Measurements from ENCODE around the gene ITPRID2. TPM values are rescaled to one million over a fixed set of nuclear protein-coding genes. Genes with fewer than 3 reads are reported as not detected.

The ITPRID2 gene
- total and polyA plus RNA-seq, 2 of the 8 experiments (the other 6 are each of a cell fraction or from before 2014, with no cell fraction given), result 1.9 to 12.6 TPM

GRCh38 chr2:181957668-181958067 is 66.1 kb downstream of the ITPRID2 start (continued):
- TF ChIP-seq CHD7 (IDR thresholded peaks at IDR 0.05; ENCODE audit: insufficient replicate concordance, low read length), result no peak
- TF ChIP-seq CREB1 (IDR thresholded peaks at IDR 0.05), result no peak
- TF ChIP-seq BCL11A (IDR thresholded peaks at IDR 0.05; ENCODE audit: low read depth in 2 of 2, low read length in 2 of 2), result no peak

All from H1 (cell line).